ENCODE data around the gene ITGB4. TPM values are rescaled to one million over a fixed set of nuclear protein-coding genes. Genes with fewer than 3 reads are reported as not detected.

Gene ITGB4
- total RNA-seq, 1 experiment from 2014 or later = 5.3 TPM

DNA sequence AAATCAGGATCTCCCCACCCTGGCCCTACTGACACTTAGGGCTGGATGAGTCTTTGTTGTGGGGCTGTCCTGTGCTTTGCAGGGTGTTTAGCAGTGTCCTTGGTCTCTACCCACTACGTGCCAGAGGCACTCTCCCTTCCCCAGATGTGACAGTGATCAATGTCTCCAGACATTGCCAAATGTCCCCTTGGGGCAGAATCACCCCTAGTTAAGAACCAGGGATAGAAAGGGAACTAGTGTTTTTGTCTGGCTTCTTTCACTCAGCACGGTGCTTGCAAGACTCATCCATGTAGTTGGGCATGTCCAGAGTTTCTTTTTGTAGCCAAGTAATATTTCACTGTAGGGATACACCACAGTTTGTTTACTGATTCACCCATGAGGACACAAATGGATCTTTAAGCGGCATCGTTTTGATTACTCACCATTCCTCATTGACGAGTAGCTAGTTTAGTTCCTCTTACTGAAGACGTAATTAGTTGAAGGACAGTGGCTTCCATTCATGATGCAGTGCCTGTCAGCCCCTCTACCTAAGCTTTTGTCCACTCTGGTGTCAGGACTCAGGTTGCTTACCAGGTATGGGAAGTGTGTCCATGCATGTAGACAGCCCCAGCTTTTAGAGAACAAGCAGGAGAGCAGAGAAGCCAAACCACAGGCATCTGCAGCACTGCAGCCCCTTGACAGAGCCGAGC lies 26.0 kb upstream of the ITGB4 start:
- H3K27ac Mint-ChIP-seq = peak overlapping the region in 2 of 3 experiments; percentile 25 to 97; a peak in 2 of 7 replicates
- H4K91ac ChIP-seq (ENCODE audit: insufficient read length, low read depth, low read length) = no peak overlapping the region

More for the DNA sequence above, 26.0 kb upstream of the ITGB4 start:
- Histone ChIP-seq H3K18ac (ENCODE audit: insufficient read length, low read depth, low read length) (no peak overlapping the region), H2BK120ac (ENCODE audit: low read depth, low read length, poor library complexity, severe bottlenecking) (no peak overlapping the region), H4K5ac (ENCODE audit: insufficient read length, low read depth, low read length) (no peak overlapping the region), H3K9me3 (ENCODE audit: control insufficient read depth, low read depth, low read length) (no peaks in the 10 kb centered on the region), H3K27ac (ENCODE audit: insufficient read length, low read depth, low read length) (no peak overlapping the region), H3K79me1 (ENCODE audit: insufficient read depth, low read depth, low read length, poor library complexity, severe bottlenecking) (no peaks in the 10 kb centered on the region), H2BK15ac (ENCODE audit: low read depth, low read length) (no peak overlapping the region), H2BK12ac (ENCODE audit: insufficient read length, low read depth, low read length) (no peak overlapping the region), H2BK5ac (ENCODE audit: insufficient read length, low read length) (no peak overlapping the region), H3K4me2 (ENCODE audit: insufficient read depth, insufficient read length, low read length) (no peak overlapping the region), H3K79me2 (ENCODE audit: insufficient read depth, low read length) (no peaks in the 10 kb centered on the region), H2BK20ac (ENCODE audit: low read depth, low read length, poor library complexity, severe bottlenecking) (no peak overlapping the region), H3T11ph (ENCODE audit: low read length) (no peak overlapping the region), H4K8ac (replicated peaks; ENCODE audit: insufficient read length, low read depth, low read length) (no peak overlapping the region), H3K23ac (ENCODE audit: insufficient read length, low read depth, low read length) (no peak overlapping the region), H2AFZ (ENCODE audit: low read length) (no peak overlapping the region), H3K4me1 (ENCODE audit: insufficient read depth, low read length) (no peaks in the 10 kb centered on the region), H3K4ac (ENCODE audit: low read depth, low read length) (no peak overlapping the region), H3K9ac (ENCODE audit: extremely low read depth, insufficient read length, low read length) (no peak overlapping the region), H3K27me3 (ENCODE audit: insufficient read depth, low read length) (no peaks in the 10 kb centered on the region), H4K20me1 (ENCODE audit: control insufficient read depth, insufficient read depth, insufficient read length) (no peaks in the 10 kb centered on the region), H3K14ac (ENCODE audit: insufficient read depth, low read length) (no peak overlapping the region), H3K56ac (ENCODE audit: insufficient read length, low read depth, low read length) (no peak overlapping the region), H2AK5ac (ENCODE audit: insufficient read length, low read length) (no peak overlapping the region), H3K23me2 (ENCODE audit: insufficient read length, low read depth, low read length, poor library complexity, severe bottlenecking) (no peaks in the 10 kb centered on the region)
- DNase-seq = no peak
- Mint-ChIP-seq H3K4me3 (no peak overlapping the region), H3K9me3 (no peaks in the 10 kb centered on the region), H3K4me1 (peaks cover 31 to 36% of the 10 kb centered on the region in 2 experiments), H3K36me3 (ENCODE audit: insufficient read depth in 1 of 3, low read depth in 3 of 3) (peaks cover 13 to 49% (median 33%) of the 10 kb centered on the region in 3 experiments), H3K27me3 (ENCODE audit: low read depth) (no peaks in the 10 kb centered on the region)
- no CpG with 5 or more reads among the region's 7 CpGs for WGBS (ENCODE audit: extremely low coverage, insufficient read length, low lambda C conversion rate)
- TF ChIP-seq, protein P1, sequence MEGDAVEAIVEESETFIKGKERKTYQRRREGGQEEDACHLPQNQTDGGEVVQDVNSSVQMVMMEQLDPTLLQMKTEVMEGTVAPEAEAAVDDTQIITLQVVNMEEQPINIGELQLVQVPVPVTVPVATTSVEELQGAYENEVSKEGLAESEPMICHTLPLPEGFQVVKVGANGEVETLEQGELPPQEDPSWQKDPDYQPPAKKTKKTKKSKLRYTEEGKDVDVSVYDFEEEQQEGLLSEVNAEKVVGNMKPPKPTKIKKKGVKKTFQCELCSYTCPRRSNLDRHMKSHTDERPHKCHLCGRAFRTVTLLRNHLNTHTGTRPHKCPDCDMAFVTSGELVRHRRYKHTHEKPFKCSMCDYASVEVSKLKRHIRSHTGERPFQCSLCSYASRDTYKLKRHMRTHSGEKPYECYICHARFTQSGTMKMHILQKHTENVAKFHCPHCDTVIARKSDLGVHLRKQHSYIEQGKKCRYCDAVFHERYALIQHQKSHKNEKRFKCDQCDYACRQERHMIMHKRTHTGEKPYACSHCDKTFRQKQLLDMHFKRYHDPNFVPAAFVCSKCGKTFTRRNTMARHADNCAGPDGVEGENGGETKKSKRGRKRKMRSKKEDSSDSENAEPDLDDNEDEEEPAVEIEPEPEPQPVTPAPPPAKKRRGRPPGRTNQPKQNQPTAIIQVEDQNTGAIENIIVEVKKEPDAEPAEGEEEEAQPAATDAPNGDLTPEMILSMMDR (conservative IDR thresholded peaks at IDR 0.05) = no peak
